Smooth muscle cell of the brain vasculature (primary cell): ENCODE data around the gene SYCE3.

Experiments
- DNase-seq: peaks from one replicate; pipeline ENCODE4 v3.0.0-alpha.2; 2012; ENCODE audit warnings: low read depth, low spot score

Gene SYCE3

DNA sequence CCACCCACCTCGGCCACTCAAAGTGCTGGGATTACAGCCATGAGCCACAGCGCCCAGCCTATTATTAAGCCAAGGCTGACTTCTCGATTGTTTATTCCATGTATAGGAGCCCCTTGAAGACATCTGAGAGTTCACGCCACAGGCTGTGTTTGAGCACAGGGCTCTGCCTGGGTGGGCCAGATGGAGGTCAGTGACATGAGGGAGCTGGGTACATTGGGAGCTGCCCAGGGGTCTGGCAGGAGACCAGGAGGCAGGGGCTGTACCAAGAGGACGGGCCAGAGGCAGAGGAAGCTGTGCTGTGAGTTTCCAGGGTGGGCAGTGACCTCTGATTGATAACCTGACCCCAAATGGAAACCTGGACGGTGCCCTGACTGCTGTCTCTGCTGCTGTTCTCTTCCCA lies 60.6 kb downstream of the SYCE3 start:
- DNase-seq = no peak
